Keratinocyte (primary cell): ENCODE results near the gene IVNS1ABP. TPM values are rescaled to one million over a fixed set of nuclear protein-coding genes. Genes with fewer than 3 reads are reported as not detected.

Experiments used
- DNase-seq: peaks from one replicate; pipeline ENCODE4 v3.0.0-alpha.2; 2011; ENCODE audit warnings: low read depth, missing footprints, low spot score
- FAIRE-seq: peaks from 2 replicates; lab custom pipeline; 2011; peaks lifted over from hg19 to GRCh38; lab: Jason Lieb, UNC
- H2AFZ ChIP-seq: 2 replicates; pipeline ENCODE4 v1.6.0; 2012; ENCODE audit warnings: low read length, control low read depth, inconsistent platforms; ENCODE audit not compliant: control insufficient read depth
- H3K27ac ChIP-seq: 2 replicates; pipeline ENCODE4 v1.5.1; 2011; ENCODE audit warnings: low read length; ENCODE audit not compliant: control insufficient read depth, insufficient read depth
- H3K27me3 ChIP-seq: 3 replicates; pipeline ENCODE4 v1.6.0; 2011; ENCODE audit warnings: low read length; ENCODE audit not compliant: control insufficient read depth, insufficient read depth; ENCODE audit errors: extremely low read depth
- H3K36me3 ChIP-seq, 2 experiments: 2 replicates in 1 of 2; 3 replicates in 1 of 2; pipeline ENCODE4 v1.5.1; 2011; ENCODE audit warnings: low read length in 2 of 2, mild to moderate bottlenecking in 1 of 2; ENCODE audit not compliant: control insufficient read depth in 2 of 2, insufficient read depth in 2 of 2; ENCODE audit errors: extremely low read depth in 1 of 2
- H3K4me1 ChIP-seq: 3 replicates; pipeline ENCODE4 v1.5.1; 2011; ENCODE audit warnings: low read length; ENCODE audit not compliant: control insufficient read depth, insufficient read depth; ENCODE audit errors: extremely low read depth
- H3K4me2 ChIP-seq: 3 replicates; pipeline ENCODE4 v1.6.0; 2011; ENCODE audit warnings: low read depth, low read length; ENCODE audit not compliant: control insufficient read depth, insufficient read depth; ENCODE audit errors: extremely low read depth
- H3K4me3 ChIP-seq, 3 experiments: fragments of 200-600 bp in 1 of 3; sonication (generic) in 1 of 3; 2 replicates in 2 of 3; 3 replicates in 1 of 3; pipeline ENCODE4 v1.5.1; 2011 to 2016; ENCODE audit warnings: low read length in 3 of 3, mild to moderate bottlenecking in 3 of 3, control low read depth in 2 of 3, inconsistent platforms in 1 of 3, low read depth in 1 of 3, mixed read lengths in 1 of 3, mixed run types in 1 of 3, moderate library complexity in 1 of 3; ENCODE audit not compliant: control insufficient read depth in 2 of 3, insufficient read depth in 2 of 3; ENCODE audit errors: extremely low read depth in 1 of 3
- H3K79me2 ChIP-seq: 2 replicates; pipeline ENCODE4 v1.6.0; 2012; ENCODE audit warnings: low read length; ENCODE audit not compliant: control insufficient read depth, insufficient read depth
- H3K9ac ChIP-seq: 3 replicates; pipeline ENCODE4 v1.6.0; 2011; ENCODE audit warnings: low read length; ENCODE audit not compliant: control insufficient read depth, insufficient read depth; ENCODE audit errors: extremely low read depth
- H3K9me1 ChIP-seq: 3 replicates; pipeline ENCODE4 v1.6.0; 2011; ENCODE audit warnings: low read length; ENCODE audit not compliant: control insufficient read depth, insufficient read depth; ENCODE audit errors: extremely low read depth
- H3K9me3 ChIP-seq: 2 replicates; pipeline ENCODE4 v1.5.1; 2012; ENCODE audit warnings: low read depth, low read length; ENCODE audit not compliant: control insufficient read depth
- H4K20me1 ChIP-seq: 3 replicates; pipeline ENCODE4 v1.6.0; 2011; ENCODE audit warnings: low read length; ENCODE audit not compliant: control insufficient read depth, insufficient read depth; ENCODE audit errors: extremely low read depth
- EZH2 ChIP-seq: IDR thresholded peaks from one replicate; pipeline ENCODE4 v1.6.1; 2012; ENCODE audit warnings: inconsistent platforms, mild to moderate bottlenecking, low read length, moderate library complexity
- dilution Hi-C: fragments of 300-500 bp; cut with MboI; formaldehyde crosslinking; loops from one replicate; pipeline ENCODE4 v1.7.0; 2020; ENCODE audit warnings: low sequenced_read_pairs; ENCODE audit not compliant: extremely low pct_ligation_motif_present
- polyA plus RNA-seq, 5 experiments: library from polyadenylated mRNA; depleted of rRNA in 3 of 5; stranded (reverse) in 3 of 5; stranded (forward) in 1 of 5; unstranded in 1 of 5; fragments of >200 nt; gene quantifications; 1 replicate in 1 of 5; 2 replicates in 3 of 5; 3 replicates in 1 of 5; pipeline versions ENCODE4 v1.2.1 to v1.2.3, GENCODE V29; 2011 to 2012; ENCODE audit warnings: missing spikeins in 2 of 5, low read depth in 1 of 5, low replicate concordance in 1 of 5
- TF ChIP-seq, protein P1 (sequence below), 3 experiments: IDR thresholded peaks in 1 of 3; conservative IDR thresholded peaks in 1 of 3; optimal IDR thresholded peaks in 1 of 3; 2 replicates in 2 of 3; 3 replicates in 1 of 3; pipeline versions ENCODE3 to v1.5.1; 2011; ENCODE audit warnings: low read length in 3 of 3, mild to moderate bottlenecking in 3 of 3, moderate library complexity in 2 of 3, control low read depth in 1 of 3, inconsistent platforms in 1 of 3; ENCODE audit not compliant: insufficient read depth in 2 of 3; ENCODE audit errors: extremely low read depth in 1 of 3

IVNS1ABP gene
- polyA plus RNA-seq, 1 donor (not counting 4 experiments of a cell fraction or from before 2014, with no cell fraction given), result 162 TPM

GRCh38 chr1:185342672-185343259, 25.7 kb upstream of the IVNS1ABP start:
- Histone ChIP-seq H3K9ac (no peak overlapping the region), H2AFZ (no peak overlapping the region), H3K27ac (no peak overlapping the region), H3K79me2 (no peaks in the 10 kb centered on the region), H3K4me3 (no peak overlapping the region), H3K27me3 (no peaks in the 10 kb centered on the region), H4K20me1 (no peaks in the 10 kb centered on the region), H3K9me3 (no peaks in the 10 kb centered on the region), H3K4me2 (no peak overlapping the region), H3K9me1 (no peaks in the 10 kb centered on the region), H3K36me3 (no peaks in the 10 kb centered on the region), H3K4me1 (no peaks in the 10 kb centered on the region)
- DNase-seq (no peak), FAIRE-seq (no peak)
- dilution Hi-C loops, result no loop called here
- no peak for TF ChIP-seq EZH2
- TF ChIP-seq, protein P1, sequence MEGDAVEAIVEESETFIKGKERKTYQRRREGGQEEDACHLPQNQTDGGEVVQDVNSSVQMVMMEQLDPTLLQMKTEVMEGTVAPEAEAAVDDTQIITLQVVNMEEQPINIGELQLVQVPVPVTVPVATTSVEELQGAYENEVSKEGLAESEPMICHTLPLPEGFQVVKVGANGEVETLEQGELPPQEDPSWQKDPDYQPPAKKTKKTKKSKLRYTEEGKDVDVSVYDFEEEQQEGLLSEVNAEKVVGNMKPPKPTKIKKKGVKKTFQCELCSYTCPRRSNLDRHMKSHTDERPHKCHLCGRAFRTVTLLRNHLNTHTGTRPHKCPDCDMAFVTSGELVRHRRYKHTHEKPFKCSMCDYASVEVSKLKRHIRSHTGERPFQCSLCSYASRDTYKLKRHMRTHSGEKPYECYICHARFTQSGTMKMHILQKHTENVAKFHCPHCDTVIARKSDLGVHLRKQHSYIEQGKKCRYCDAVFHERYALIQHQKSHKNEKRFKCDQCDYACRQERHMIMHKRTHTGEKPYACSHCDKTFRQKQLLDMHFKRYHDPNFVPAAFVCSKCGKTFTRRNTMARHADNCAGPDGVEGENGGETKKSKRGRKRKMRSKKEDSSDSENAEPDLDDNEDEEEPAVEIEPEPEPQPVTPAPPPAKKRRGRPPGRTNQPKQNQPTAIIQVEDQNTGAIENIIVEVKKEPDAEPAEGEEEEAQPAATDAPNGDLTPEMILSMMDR (optimal IDR thresholded peaks at IDR 0.05 in 1 of 3, IDR thresholded peaks at IDR 0.05 in 1 of 3, conservative IDR thresholded peaks at IDR 0.05 in 1 of 3; ENCODE audit: extremely low read depth in 1 of 3, insufficient read depth in 2 of 3, low read length in 3 of 3), result no peak

GRCh38 chr1:185342017-185342416, 25.0 kb upstream of the IVNS1ABP start:
- no peak for TF ChIP-seq EZH2
- no peak for DNase-seq
- Histone ChIP-seq H3K27me3 (no peaks in the 10 kb centered on the region), H3K4me3 (no peak overlapping the region), H3K79me2 (no peaks in the 10 kb centered on the region), H3K36me3 (no peaks in the 10 kb centered on the region), H3K27ac (no peak overlapping the region), H3K9me1 (no peaks in the 10 kb centered on the region), H3K9ac (no peak overlapping the region), H4K20me1 (no peaks in the 10 kb centered on the region), H2AFZ (no peak overlapping the region), H3K4me2 (no peak overlapping the region), H3K4me1 (no peaks in the 10 kb centered on the region), H3K9me3 (no peaks in the 10 kb centered on the region)
- dilution Hi-C loops, result no loop called here
- no peak for FAIRE-seq
